MM.1S (cell line): ENCODE measurements around the gene GFRAL.
"Not testable (repeated sequence)": the region's sequence is repeated elsewhere in the genome, so short reads cannot be mapped to it uniquely, and the experiment has no call there.

Experiments
- DNase-seq: peaks from one replicate; pipeline ENCODE4 v3.0.0-alpha.2; 2015
- H2AFZ ChIP-seq: fragments of 300-600 bp; sonication (generic); 2 replicates; pipeline ENCODE4 v1.6.0; 2016; ENCODE audit warnings: antibody characterized with exemption, low read length
- H3F3A ChIP-seq: fragments of 300-600 bp; sonication (generic); 2 replicates; pipeline ENCODE4 v1.6.1; 2016; ENCODE audit warnings: mild to moderate bottlenecking, antibody characterized with exemption, low read length, moderate library complexity, mixed read lengths; ENCODE audit not compliant: insufficient read depth
- H3K27ac ChIP-seq: fragments of 300-600 bp; sonication (generic); 2 replicates; pipeline ENCODE4 v1.5.1; 2016; ENCODE audit warnings: mild to moderate bottlenecking, low read length
- H3K27me3 ChIP-seq: fragments of 300-600 bp; sonication (generic); replicated peaks from 2 replicates; pipeline ENCODE4 v1.6.0; 2016; ENCODE audit warnings: low read length; ENCODE audit not compliant: insufficient read depth
- H3K36me3 ChIP-seq: fragments of 300-600 bp; sonication (generic); replicated peaks from 2 replicates; pipeline ENCODE4 v1.6.1; 2016; ENCODE audit warnings: mild to moderate bottlenecking, low read length, mixed read lengths; ENCODE audit not compliant: insufficient read depth
- H3K4me1 ChIP-seq: fragments of 300-600 bp; sonication (generic); 2 replicates; pipeline ENCODE4 v1.6.1; 2016; ENCODE audit warnings: low read length, mixed read lengths
- H3K4me2 ChIP-seq: fragments of 300-600 bp; sonication (generic); 2 replicates; pipeline ENCODE4 v1.6.0; 2016; ENCODE audit warnings: low read depth, low read length
- H3K4me3 ChIP-seq: fragments of 300-600 bp; sonication (generic); 2 replicates; pipeline ENCODE4 v1.5.1; 2016; ENCODE audit warnings: low read length, mixed read lengths
- H3K79me2 ChIP-seq: fragments of 300-600 bp; sonication (generic); 2 replicates; pipeline ENCODE4 v1.6.1; 2016; ENCODE audit warnings: mixed run types, low read length, mixed read lengths
- H3K9ac ChIP-seq: fragments of 300-600 bp; sonication (generic); 2 replicates; pipeline ENCODE4 v1.6.1; 2016; ENCODE audit warnings: low read length, mixed read lengths
- H3K9me2 ChIP-seq: fragments of 300-600 bp; sonication (generic); replicated peaks from 2 replicates; pipeline ENCODE4 v1.6.1; 2016; ENCODE audit warnings: mild to moderate bottlenecking, low read length, mixed read lengths; ENCODE audit not compliant: insufficient read depth
- H3K9me3 ChIP-seq: fragments of 300-600 bp; sonication (generic); replicated peaks from 2 replicates; pipeline ENCODE4 v1.6.1; 2016; ENCODE audit warnings: mild to moderate bottlenecking, low read length, mixed read lengths; ENCODE audit not compliant: insufficient read depth
- H4K20me1 ChIP-seq: fragments of 300-600 bp; sonication (generic); 2 replicates; pipeline ENCODE4 v1.6.1; 2016; ENCODE audit warnings: mild to moderate bottlenecking, low read length, moderate library complexity, mixed read lengths; ENCODE audit not compliant: insufficient read depth
- CTCF ChIP-seq: fragments of 300-600 bp; sonication (generic); IDR thresholded peaks from 2 replicates; pipeline ENCODE4 v1.5.1; 2016; ENCODE audit warnings: antibody characterized with exemption, low read length, mixed read lengths
- EZH2 ChIP-seq: fragments of 300-600 bp; sonication (generic); optimal IDR thresholded peaks from 2 replicates; pipeline ENCODE3; 2017; ENCODE audit warnings: low read depth, mild to moderate bottlenecking, antibody characterized with exemption, low read length, mixed read lengths
- EZH2phosphoT487 ChIP-seq: fragments of 300-600 bp; sonication (generic); IDR thresholded peaks from 2 replicates; pipeline ENCODE4 v1.6.1; 2018; ENCODE audit warnings: antibody characterized with exemption, low read length

Gene GFRAL

GRCh38 chr6:55293116-55293515 is 34.2 kb upstream of the GFRAL start:
- Histone ChIP-seq H2AFZ (no peak overlapping the region), H4K20me1 (no peaks in the 10 kb centered on the region), H3K9me2 (no peaks in the 10 kb centered on the region), H3K4me1 (no peaks in the 10 kb centered on the region), H3K4me2 (no peak overlapping the region), H3K4me3 (no peak overlapping the region), H3K36me3 (no peaks in the 10 kb centered on the region), H3K9ac (no peak overlapping the region), H3K27me3 (no peaks in the 10 kb centered on the region), H3K79me2 (no peaks in the 10 kb centered on the region), H3K9me3 (no peaks in the 10 kb centered on the region), H3F3A (no peaks in the 10 kb centered on the region), H3K27ac (no peak overlapping the region)
- peak; percentile 16 for DNase-seq
- TF ChIP-seq EZH2 (no peak), CTCF (peak; percentile 30)

GRCh38 chr6:55297214-55297613 is 30.1 kb upstream of the GFRAL start:
- not testable (repeated sequence) for H3K9me2 ChIP-seq, H3K27me3 ChIP-seq, H3K4me2 ChIP-seq, H3K27ac ChIP-seq, H3K4me3 ChIP-seq, H4K20me1 ChIP-seq, H2AFZ ChIP-seq, DNase-seq, H3F3A ChIP-seq, H3K9me3 ChIP-seq, H3K4me1 ChIP-seq, H3K79me2 ChIP-seq, H3K36me3 ChIP-seq, H3K9ac ChIP-seq

GRCh38 chr6:55299286-55299985 is 27.8 kb upstream of the GFRAL start:
- no peak for DNase-seq
- no peaks in the 10 kb centered on the region for H3K36me3 ChIP-seq
- H3K79me2 ChIP-seq, result no peaks in the 10 kb centered on the region
- H3K9me2 ChIP-seq, result no peaks in the 10 kb centered on the region
- H3K9ac ChIP-seq, result no peak overlapping the region
- H3K27me3 ChIP-seq, result no peaks in the 10 kb centered on the region
- H3K4me3 ChIP-seq, result no peak overlapping the region
- H4K20me1 ChIP-seq, result no peaks in the 10 kb centered on the region
- H3K4me1 ChIP-seq, result no peaks in the 10 kb centered on the region
- no peaks in the 10 kb centered on the region for H3F3A ChIP-seq
- TF ChIP-seq CTCF (no peak), EZH2 (no peak), EZH2phosphoT487 (no peak)
- no peak overlapping the region for H3K4me2 ChIP-seq
- H2AFZ ChIP-seq, result no peak overlapping the region
- no peak overlapping the region for H3K27ac ChIP-seq
- no peaks in the 10 kb centered on the region for H3K9me3 ChIP-seq

GRCh38 chr6:55304747-55305146 is 22.5 kb upstream of the GFRAL start:
- no peak for DNase-seq
- Histone ChIP-seq H3K36me3 (no peaks in the 10 kb centered on the region), H3K27me3 (no peaks in the 10 kb centered on the region), H4K20me1 (no peaks in the 10 kb centered on the region), H2AFZ (no peak overlapping the region), H3K4me1 (no peaks in the 10 kb centered on the region), H3K27ac (no peak overlapping the region), H3K9ac (no peak overlapping the region), H3K9me3 (no peaks in the 10 kb centered on the region), H3K4me3 (no peak overlapping the region), H3K9me2 (no peaks in the 10 kb centered on the region), H3K79me2 (no peaks in the 10 kb centered on the region), H3F3A (no peaks in the 10 kb centered on the region), H3K4me2 (no peak overlapping the region)
- TF ChIP-seq EZH2 (no peak), CTCF (no peak), EZH2phosphoT487 (no peak)
